GM23248 (cell line): ENCODE measurements around the gene FBP1. TPM values are rescaled to one million over a fixed set of nuclear protein-coding genes. Genes with fewer than 3 reads are reported as not detected.

Experiments
- DNase-seq: peaks from one replicate; pipeline ENCODE4 v3.0.0-alpha.2; 2015
- H2AFZ ChIP-seq: fragments of 200-600 bp; sonication (generic); 2 replicates; pipeline ENCODE4 v1.6.1; 2016; ENCODE audit warnings: antibody characterized with exemption
- H3F3A ChIP-seq: fragments of 200-600 bp; sonication (generic); 2 replicates; pipeline ENCODE4 v1.6.1; 2016; ENCODE audit warnings: mild to moderate bottlenecking, antibody characterized with exemption, mixed run types; ENCODE audit not compliant: insufficient read depth
- H3K27ac ChIP-seq: fragments of 200-600 bp; sonication (generic); 2 replicates; pipeline ENCODE4 v1.5.1; 2016; ENCODE audit warnings: mild to moderate bottlenecking
- H3K27me3 ChIP-seq: fragments of 200-600 bp; sonication (generic); replicated peaks from 2 replicates; pipeline ENCODE4 v1.6.1; 2016; ENCODE audit warnings: mild to moderate bottlenecking; ENCODE audit not compliant: insufficient read depth
- H3K36me3 ChIP-seq: fragments of 200-600 bp; sonication (generic); 2 replicates; pipeline ENCODE4 v1.6.1; 2016; ENCODE audit warnings: low read depth, mild to moderate bottlenecking
- H3K4me1 ChIP-seq: fragments of 200-600 bp; sonication (generic); 2 replicates; pipeline ENCODE4 v1.6.1; 2016; ENCODE audit warnings: mild to moderate bottlenecking; ENCODE audit not compliant: insufficient read depth
- H3K4me2 ChIP-seq: fragments of 200-600 bp; sonication (generic); one replicate; pipeline ENCODE4 v1.6.1; 2016; ENCODE audit warnings: mild to moderate bottlenecking; ENCODE audit not compliant: unreplicated experiment
- H3K4me3 ChIP-seq: fragments of 200-600 bp; sonication (generic); 2 replicates; pipeline ENCODE4 v1.5.1; 2016; ENCODE audit warnings: mild to moderate bottlenecking
- H3K79me2 ChIP-seq: fragments of 200-600 bp; sonication (generic); 2 replicates; pipeline ENCODE4 v1.6.1; 2016; ENCODE audit warnings: mild to moderate bottlenecking; ENCODE audit not compliant: insufficient read depth
- H3K9ac ChIP-seq: fragments of 200-600 bp; sonication (generic); 2 replicates; pipeline ENCODE4 v1.6.1; 2016; ENCODE audit warnings: mild to moderate bottlenecking
- H3K9me2 ChIP-seq: fragments of 200-600 bp; sonication (generic); 2 replicates; pipeline ENCODE4 v1.6.1; 2016; ENCODE audit warnings: mixed run types, mild to moderate bottlenecking, moderate library complexity; ENCODE audit not compliant: insufficient read depth
- H3K9me3 ChIP-seq: fragments of 200-600 bp; sonication (generic); one replicate; pipeline ENCODE4 v1.6.1; 2017; ENCODE audit warnings: low read depth
- H4K20me1 ChIP-seq: fragments of 200-600 bp; sonication (generic); 2 replicates; pipeline ENCODE4 v1.6.0; 2016; ENCODE audit not compliant: insufficient read depth
- EZH2 ChIP-seq: fragments of 200-600 bp; sonication (generic); IDR thresholded peaks from 2 replicates; pipeline ENCODE4 v1.6.1; 2018; ENCODE audit warnings: antibody characterized with exemption, mild to moderate bottlenecking; ENCODE audit not compliant: insufficient read depth, poor library complexity, severe bottlenecking
- EZH2phosphoT487 ChIP-seq: fragments of 200-600 bp; sonication (generic); IDR thresholded peaks from 2 replicates; pipeline ENCODE4 v1.6.1; 2018; ENCODE audit warnings: antibody characterized with exemption, moderate library complexity, mild to moderate bottlenecking, low read depth; ENCODE audit not compliant: insufficient read depth
- WGBS, 2 experiments: methylation state at CpG; one replicate each; pipeline ENCODE4 v1.1.6; 2015 to 2017; ENCODE audit warnings: low lambda C conversion rate in 2 of 2, low coverage in 1 of 2; ENCODE audit errors: missing lambda C conversion rate in 2 of 2; 5-methylcytosine and 5-hydroxymethylcytosine counted together
- in situ Hi-C: fragments of 300-500 bp; cut with MboI; formaldehyde crosslinking; loops from 2 replicates; pipeline ENCODE4 v1.15.0; 2020
- polyA plus RNA-seq: library from polyadenylated mRNA; unstranded; fragments of >200 nt; fragmentation: Nextera tagmentation; extraction: Ambion mirVana; gene quantifications from 2 replicates; pipeline ENCODE4 v1.2.1, GENCODE V29; 2016
- total RNA-seq: library from RNA; depleted of rRNA; stranded (reverse); fragments of >200 nt; shearing (Covaris generic); gene quantifications from 2 replicates; pipeline ENCODE4 v1.2.3, GENCODE V29; 2014

Gene FBP1
- total and polyA plus RNA-seq, 2 experiments from 2014 or later = not detected

GRCh38 chr9:94577571-94577970 is 61.7 kb downstream of the FBP1 start:
- Histone ChIP-seq H3K79me2 (no peaks in the 10 kb centered on the region), H2AFZ (no peak overlapping the region), H3K9ac (no peak overlapping the region), H3K9me3 (no peaks in the 10 kb centered on the region), H3F3A (no peaks in the 10 kb centered on the region), H4K20me1 (no peaks in the 10 kb centered on the region), H3K9me2 (no peaks in the 10 kb centered on the region), H3K4me2 (no peak overlapping the region), H3K36me3 (no peaks in the 10 kb centered on the region), H3K27ac (no peak overlapping the region), H3K27me3 (peaks cover 20% of the 10 kb centered on the region), H3K4me1 (no peaks in the 10 kb centered on the region), H3K4me3 (no peak overlapping the region)
- in situ Hi-C loops = no loop called here
- TF ChIP-seq EZH2phosphoT487 = no peak
- TF ChIP-seq EZH2 = no peak
- WGBS, 2 experiments = 9 to 20% methylated on average over 2 of the region's 2 CpGs
- no peak for DNase-seq

- Histone ChIP-seq H3K36me3 (no peaks in the 10 kb centered on the region), H3K4me1 (no peaks in the 10 kb centered on the region), H3K9me2 (no peaks in the 10 kb centered on the region), H3K79me2 (no peaks in the 10 kb centered on the region), H3K27me3 (peaks cover 20% of the 10 kb centered on the region), H3K4me2 (no peak overlapping the region), H3K27ac (no peak overlapping the region), H3F3A (no peaks in the 10 kb centered on the region), H3K9ac (no peak overlapping the region), H3K9me3 (no peaks in the 10 kb centered on the region), H3K4me3 (no peak overlapping the region), H4K20me1 (no peaks in the 10 kb centered on the region), H2AFZ (no peak overlapping the region)
- WGBS, 2 experiments = 0% methylated on average over 1 of the region's 1 CpG
- TF ChIP-seq EZH2 (no peak), EZH2phosphoT487 (no peak)
- in situ Hi-C loops = no loop called here
- DNase-seq = no peak
Observed at GRCh38 chr9:94577036-94577435, 62.3 kb downstream of the FBP1 start.

- no peak overlapping the region for H2AFZ ChIP-seq
- H3K4me3 ChIP-seq = no peak overlapping the region
- no peak overlapping the region for H3K4me2 ChIP-seq
- H3K36me3 ChIP-seq = no peaks in the 10 kb centered on the region
- no peak overlapping the region for H3K27ac ChIP-seq
- no peaks in the 10 kb centered on the region for H3K4me1 ChIP-seq
- H3K9me3 ChIP-seq = no peaks in the 10 kb centered on the region
- WGBS, 2 experiments = 25 to 30% methylated on average over 2 of the region's 2 CpGs
- H3K9ac ChIP-seq = no peak overlapping the region
- in situ Hi-C loops = no loop called here
- H4K20me1 ChIP-seq = no peaks in the 10 kb centered on the region
- TF ChIP-seq EZH2phosphoT487 (no peak), EZH2 (no peak)
- H3K79me2 ChIP-seq = no peaks in the 10 kb centered on the region
- H3K27me3 ChIP-seq = peaks cover 18% of the 10 kb centered on the region
- DNase-seq = no peak
- H3K9me2 ChIP-seq = no peaks in the 10 kb centered on the region
- no peaks in the 10 kb centered on the region for H3F3A ChIP-seq
Observed at GRCh38 chr9:94576131-94576530, 63.2 kb downstream of the FBP1 start.

GRCh38 chr9:94568972-94569712 is 70.2 kb downstream of the FBP1 start:
- WGBS, 2 experiments = 58 to 65% methylated on average over 17 of the region's 17 CpGs

More at GRCh38 chr9:94568972-94569712, 70.2 kb downstream of the FBP1 start:
- TF ChIP-seq EZH2phosphoT487 = no peak
- TF ChIP-seq EZH2 = no peak
- no peak overlapping the region for H2AFZ ChIP-seq
- no peak for DNase-seq
- H3K9me3 ChIP-seq = no peaks in the 10 kb centered on the region
- no peaks in the 10 kb centered on the region for H3F3A ChIP-seq
- peaks cover 10% of the 10 kb centered on the region for H3K27me3 ChIP-seq
- in situ Hi-C loops = no loop called here
- H3K4me3 ChIP-seq = no peak overlapping the region
- no peak overlapping the region for H3K27ac ChIP-seq
- no peaks in the 10 kb centered on the region for H4K20me1 ChIP-seq
- H3K4me1 ChIP-seq = no peaks in the 10 kb centered on the region
- no peaks in the 10 kb centered on the region for H3K36me3 ChIP-seq
- no peaks in the 10 kb centered on the region for H3K9me2 ChIP-seq
- no peak overlapping the region for H3K4me2 ChIP-seq
- H3K79me2 ChIP-seq = no peaks in the 10 kb centered on the region
- H3K9ac ChIP-seq = no peak overlapping the region
